Kidney (tissue), 14 donors: ENCODE measurements around the gene CLEC4F. TPM values are rescaled to one million over a fixed set of nuclear protein-coding genes. Genes with fewer than 3 reads are reported as not detected.

Source experiments
- DNase-seq, 5 donors: peaks; one replicate each; pipeline ENCODE4 v3.0.0-alpha.2; 2013 to 2020
- FAIRE-seq: peaks from 2 replicates; lab custom pipeline; 2012; peaks lifted over from hg19 to GRCh38; lab: Jason Lieb, UNC
- H3K27ac ChIP-seq, 2 donors: one replicate each; pipeline ENCODE4 v1.7.0; 2013; ENCODE audit warnings: low read depth in 2 of 2, low read length in 2 of 2, inconsistent platforms in 1 of 2
- H3K27me3 ChIP-seq: one replicate; pipeline ENCODE4 v1.7.1; 2013; ENCODE audit warnings: low read length, inconsistent platforms; ENCODE audit not compliant: control insufficient read depth, insufficient read depth
- H3K36me3 ChIP-seq, 3 donors: one replicate each; pipeline versions ENCODE4 v1.7.0 to v1.7.1; 2013; ENCODE audit warnings: low read length in 3 of 3, control low read depth in 1 of 3, inconsistent platforms in 1 of 3; ENCODE audit not compliant: insufficient read depth in 3 of 3, control insufficient read depth in 2 of 3
- H3K4me1 ChIP-seq, 3 donors: one replicate each; pipeline versions ENCODE4 v1.7.0 to v1.7.1; 2013; ENCODE audit warnings: low read length in 3 of 3, inconsistent platforms in 1 of 3, low read depth in 1 of 3; ENCODE audit not compliant: control insufficient read depth in 2 of 3, insufficient read depth in 2 of 3
- H3K4me3 ChIP-seq, 3 donors: one replicate each; pipeline versions ENCODE4 v1.7.0 to v1.8.1; 2013; ENCODE audit warnings: low read length in 3 of 3, control low read depth in 1 of 3, inconsistent platforms in 1 of 3
- H3K9ac ChIP-seq, 3 donors: one replicate each; pipeline versions ENCODE4 v1.7.0 to v1.7.1; 2013; ENCODE audit warnings: low read length in 3 of 3, control low read depth in 1 of 3, inconsistent platforms in 1 of 3
- H3K9me3 ChIP-seq, 3 donors: one replicate each; pipeline versions ENCODE4 v1.7.0 to v1.7.1; 2013; ENCODE audit warnings: low read length in 3 of 3, control low read depth in 1 of 3, inconsistent platforms in 1 of 3; ENCODE audit not compliant: control insufficient read depth in 2 of 3, insufficient read depth in 1 of 3
- CTCF ChIP-seq: IDR thresholded peaks from 3 replicates; pipeline ENCODE4 v1.5.1; 2012; ENCODE audit warnings: mild to moderate bottlenecking, moderate library complexity, borderline replicate concordance; ENCODE audit not compliant: insufficient read depth; ENCODE audit errors: extremely low read depth
- intact Hi-C: fragments of 100-400 bp; cut with DNase I; formaldehyde crosslinking; loops from one replicate; pipeline ENCODE4 v1.11.1; 2022
- polyA plus RNA-seq: library from polyadenylated mRNA; stranded (reverse); fragments of 350-450 nt; fragmentation: Illumina TruSeq; extraction: RNeasy Lipid Tissue Mini Kit (QIAGEN cat#74804); gene quantifications from one replicate; pipeline ENCODE4 v1.2.3, GENCODE V29; 2014; ENCODE audit warnings: low read depth, low replicate concordance; ENCODE audit not compliant: insufficient read depth
- total RNA-seq: library from RNA; stranded (reverse); fragmentation: NEBNext Ultra II Directional; extraction: Animal tissue kit (Norgen Biotek cat#: 25700); gene quantifications from one replicate; pipeline ENCODE4 v1.2.1, GENCODE V29; 2021
- donor health status: control.
- donor health status: control.
- donor health status: control.
- donor health status: control.
- donor health status: control.
- donor health status: DM: yes; HTN: yes; CAD: no.
- donor health status: Normal renal cell carcinoma (clear cell type).

CLEC4F gene
- total and polyA plus RNA-seq, 2 donors from 2014 or later = 0.72 TPM; not detected in 1

- H3K9ac ChIP-seq = no peak within 1 kb of the TSS
- intact Hi-C loops = no loop called here
- no peak for DNase-seq
- H3K9me3 ChIP-seq = no peaks in the 10 kb centered on the region
- FAIRE-seq = no peak
- no peaks in the 10 kb centered on the region for H3K4me1 ChIP-seq
- H3K27me3 ChIP-seq = no peaks in the 10 kb centered on the region
- no peak for TF ChIP-seq CTCF
- no peak within 1 kb of the TSS for H3K4me3 ChIP-seq
- no peaks in the 10 kb centered on the region for H3K36me3 ChIP-seq
- H3K27ac ChIP-seq = no peak within 1 kb of the TSS
Measured at GRCh38 chr2:70835643-70836042, 15.2 kb upstream of the CLEC4F start, which contains the start of gene CD207. CD207 (minus strand) TSS chr2:70835816; CDS start chr2:70835776, 40 bp downstream.

GRCh38 chr2:70834881-70835280, 14.5 kb upstream of the CLEC4F start:
- Histone ChIP-seq H3K4me3 (no peak overlapping the region), H3K9ac (no peak overlapping the region), H3K27ac (no peak overlapping the region), H3K36me3 (no peaks in the 10 kb centered on the region), H3K27me3 (no peaks in the 10 kb centered on the region), H3K9me3 (no peaks in the 10 kb centered on the region), H3K4me1 (no peaks in the 10 kb centered on the region)
- DNase-seq (no peak), FAIRE-seq (no peak)
- intact Hi-C loops = no loop called here
- TF ChIP-seq CTCF = no peak

- DNase-seq (no peak), FAIRE-seq (no peak)
Measured at GRCh38 chr2:70834106-70834505, 13.7 kb upstream of the CLEC4F start.

More at GRCh38 chr2:70834106-70834505, 13.7 kb upstream of the CLEC4F start:
- Histone ChIP-seq H3K27ac (no peak overlapping the region), H3K9ac (no peak overlapping the region), H3K27me3 (no peaks in the 10 kb centered on the region), H3K36me3 (no peaks in the 10 kb centered on the region), H3K4me3 (no peak overlapping the region), H3K4me1 (no peaks in the 10 kb centered on the region), H3K9me3 (no peaks in the 10 kb centered on the region)
- intact Hi-C loops = no loop called here
- TF ChIP-seq CTCF = no peak
